Ovary (tissue), 3 donors: Measurements from ENCODE around the gene DACT3.

Experiments used
- CTCF ChIP-seq, 3 donors: fragments of 450-650 bp in 2 of 3; fragments of 200-600 bp in 1 of 3; IDR thresholded peaks; one replicate each; pipeline versions ENCODE4 v1.5.1 to v1.8.0; 2016 to 2022; ENCODE audit warnings: antibody characterized with exemption in 3 of 3, mild to moderate bottlenecking in 1 of 3
- POLR2A ChIP-seq: fragments of 450-650 bp; IDR thresholded peaks from one replicate; pipeline ENCODE4 v1.6.1; 2017; ENCODE audit warnings: antibody characterized with exemption, mild to moderate bottlenecking, moderate library complexity
- donor health status: DM: no; HTN: no; CAD: no.

GRCh38 chr19:46617601-46618000 lies 43.4 kb downstream of the DACT3 start:
- TF ChIP-seq POLR2A (no peak), CTCF (IDR thresholded peaks at IDR 0.05) (no peak)
